Activated CD4-positive, alpha-beta T cell treated with anti-CD3 and anti-CD28 coated beads, Interleukin-2, amount 10 ng/mL, durations not matched to agents 7 days and 5 days (primary cell): ENCODE data around the gene GRM7. TPM values are rescaled to one million over a fixed set of nuclear protein-coding genes. Genes with fewer than 3 reads are reported as not detected.

Experiments used
- CTCF ChIA-PET: fragments of 350-600 bp; sonication (Branson Sonifier 250); formaldehyde crosslinking; loops from one replicate; lab custom pipeline; 2021; ENCODE audit warnings: antibody characterized with exemption; lab: Charles Lee
- POLR2A ChIA-PET: fragments of 350-600 bp; sonication (Branson Sonifier 250); formaldehyde crosslinking; loops from one replicate; lab custom pipeline; 2021; ENCODE audit warnings: antibody characterized with exemption; lab: Charles Lee
- DNase-seq: peaks from one replicate; pipeline ENCODE4 v3.0.0-alpha.2; 2020
- H3K27ac Mint-ChIP-seq: one replicate; pipeline ENCODE4 v1.8.0; 2021; ENCODE audit warnings: mild to moderate bottlenecking, moderate library complexity, mixed read lengths
- H3K27me3 Mint-ChIP-seq: one replicate; pipeline ENCODE4 v1.8.0; 2021; ENCODE audit warnings: mixed read lengths
- H3K36me3 Mint-ChIP-seq: one replicate; pipeline ENCODE4 v1.8.0; 2021; ENCODE audit warnings: low read depth, mixed read lengths
- H3K4me1 Mint-ChIP-seq: one replicate; pipeline ENCODE4 v1.8.0; 2021; ENCODE audit warnings: mixed read lengths
- H3K4me3 Mint-ChIP-seq: one replicate; pipeline ENCODE4 v1.8.0; 2021; ENCODE audit warnings: mild to moderate bottlenecking, moderate library complexity, mixed read lengths
- H3K9me3 Mint-ChIP-seq: one replicate; pipeline ENCODE4 v1.8.0; 2021; ENCODE audit warnings: mixed read lengths
- total RNA-seq, 2 experiments: library from RNA; stranded (reverse); gene quantifications; one replicate each; pipeline ENCODE4 v1.2.3, GENCODE V29; 2021

The GRM7 gene
- total RNA-seq, 2 experiments from 2014 or later, result not detected

DNA sequence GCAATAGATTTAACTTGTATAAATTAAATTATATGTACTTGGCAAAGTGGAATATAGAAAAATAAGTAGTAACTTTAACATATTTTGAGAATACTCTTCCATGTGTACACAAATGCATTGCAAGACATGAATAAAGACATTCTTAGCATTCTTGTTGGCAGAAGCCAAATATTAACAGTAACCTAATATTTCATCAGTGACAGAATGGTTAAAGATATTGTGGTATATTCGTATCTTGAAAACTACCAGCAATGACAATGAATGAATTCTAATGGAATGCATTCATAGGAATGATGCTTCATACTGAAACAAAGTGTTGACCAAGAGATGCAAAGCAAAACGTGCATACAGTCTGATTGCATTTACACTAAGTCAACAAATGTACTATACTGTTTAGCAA is 524.7 kb downstream of the GRM7 start:
- no peak overlapping the region for H3K4me3 Mint-ChIP-seq
- ChIA-PET CTCF (no interaction called here), POLR2A (no interaction called here)
- H3K27ac Mint-ChIP-seq, result no peak overlapping the region
- H3K9me3 Mint-ChIP-seq, result no peaks in the 10 kb centered on the region
- no peaks in the 10 kb centered on the region for H3K27me3 Mint-ChIP-seq
- no peaks in the 10 kb centered on the region for H3K36me3 Mint-ChIP-seq
- H3K4me1 Mint-ChIP-seq, result no peaks in the 10 kb centered on the region
- DNase-seq, result no peak

DNA sequence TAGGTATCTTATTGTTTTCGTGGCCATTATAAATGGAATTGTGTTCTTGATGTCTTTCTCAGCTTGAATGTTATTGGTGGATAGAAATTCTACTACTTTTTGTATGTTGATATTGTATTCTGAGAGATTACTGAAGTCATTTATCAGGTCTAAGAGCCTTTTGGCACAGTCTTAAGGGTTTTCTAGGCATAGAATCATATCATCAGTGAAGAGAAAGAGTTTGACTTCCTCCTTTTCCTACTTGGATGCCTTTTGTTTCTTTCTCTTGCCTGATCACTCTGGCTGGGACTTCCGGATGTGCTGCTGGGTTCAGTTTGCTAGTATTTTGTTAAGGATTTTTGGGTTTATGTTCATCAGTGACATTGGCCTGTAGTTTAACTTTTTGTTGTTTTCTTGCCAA is 527.1 kb downstream of the GRM7 start:
- H3K36me3 Mint-ChIP-seq, result no peaks in the 10 kb centered on the region
- H3K9me3 Mint-ChIP-seq, result no peaks in the 10 kb centered on the region
- H3K27me3 Mint-ChIP-seq, result no peaks in the 10 kb centered on the region
- no peak overlapping the region for H3K4me3 Mint-ChIP-seq
- H3K27ac Mint-ChIP-seq, result no peak overlapping the region
- ChIA-PET POLR2A (no interaction called here), CTCF (no interaction called here)
- no peaks in the 10 kb centered on the region for H3K4me1 Mint-ChIP-seq
- DNase-seq, result no peak

DNA sequence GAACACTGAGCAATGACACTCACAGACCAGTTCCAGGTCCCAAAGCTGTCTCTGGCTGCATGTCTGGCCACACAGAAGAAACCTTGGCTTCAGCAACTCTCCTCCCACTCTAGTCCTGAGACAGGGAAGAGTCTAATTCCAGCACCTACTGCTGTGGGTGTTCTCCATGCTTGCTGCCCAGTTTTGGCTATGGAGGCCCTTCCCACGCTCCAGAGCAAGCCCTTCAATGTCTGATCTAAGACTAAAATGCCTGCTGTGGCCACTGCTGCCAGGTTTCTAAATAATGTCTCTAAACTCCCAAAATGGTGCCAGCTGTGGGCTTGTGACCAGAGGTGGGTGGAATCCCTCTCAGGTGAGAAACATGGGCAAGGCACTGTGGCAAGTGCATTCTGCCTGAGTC is 531.3 kb downstream of the GRM7 start:
- Mint-ChIP-seq H3K27me3 (no peaks in the 10 kb centered on the region), H3K27ac (no peak overlapping the region), H3K4me1 (no peaks in the 10 kb centered on the region), H3K4me3 (no peak overlapping the region), H3K9me3 (no peaks in the 10 kb centered on the region), H3K36me3 (no peaks in the 10 kb centered on the region)
- ChIA-PET CTCF (no interaction called here), POLR2A (no interaction called here)
- no peak for DNase-seq

DNA sequence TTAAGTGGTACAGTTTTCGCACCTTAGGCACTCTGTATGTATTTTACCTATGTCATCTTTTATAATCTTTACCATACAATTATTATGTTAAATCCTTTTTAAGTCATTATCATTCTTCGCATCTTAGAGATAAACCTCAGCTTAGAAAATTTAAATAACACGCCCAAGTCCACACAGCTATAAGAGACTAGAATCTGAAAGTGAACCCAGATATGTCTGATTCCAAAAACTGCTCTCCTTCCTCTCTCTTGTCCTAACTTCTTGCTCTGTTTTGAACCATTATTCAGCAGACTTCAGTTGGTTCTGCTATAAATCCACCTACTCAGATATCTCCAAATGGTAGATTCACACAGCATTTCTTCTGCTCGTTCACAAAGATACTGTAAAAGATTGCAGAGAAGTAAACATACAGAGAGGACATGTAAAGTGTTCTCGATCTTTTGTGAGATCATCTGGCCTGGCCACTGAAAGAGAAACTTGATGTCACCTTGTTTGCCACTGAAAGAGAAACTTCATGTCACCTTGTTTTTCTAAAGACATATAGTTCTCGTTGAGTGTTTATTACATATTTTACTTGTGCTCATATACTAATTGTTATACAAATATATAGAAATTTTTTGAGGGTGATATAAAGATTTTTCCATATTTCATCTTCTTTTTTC is 533.2 kb downstream of the GRM7 start:
- Mint-ChIP-seq H3K36me3 (no peaks in the 10 kb centered on the region), H3K9me3 (no peaks in the 10 kb centered on the region), H3K4me1 (no peaks in the 10 kb centered on the region), H3K27ac (no peak overlapping the region), H3K4me3 (no peak overlapping the region), H3K27me3 (no peaks in the 10 kb centered on the region)
- ChIA-PET POLR2A (no interaction called here), CTCF (no interaction called here)
- DNase-seq, result no peak

DNA sequence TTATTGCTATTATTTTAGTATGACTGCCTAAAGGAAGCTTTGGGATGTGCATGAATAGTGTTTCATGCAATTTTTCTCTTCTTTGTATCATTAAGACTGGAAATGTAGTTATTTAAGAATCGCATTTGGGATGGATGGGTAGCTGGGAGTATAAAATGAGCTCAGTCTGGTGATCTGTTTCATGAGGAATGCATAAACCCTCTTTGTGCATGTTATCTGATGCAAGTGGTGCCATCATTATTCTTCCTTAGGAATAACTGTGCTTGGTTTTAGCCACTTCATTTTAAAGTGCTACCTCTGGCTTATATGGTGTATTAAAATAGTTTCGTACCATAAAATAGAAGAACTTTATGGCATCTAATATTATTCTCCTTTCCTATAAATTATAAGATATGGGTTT is 535.6 kb downstream of the GRM7 start:
- H3K27ac Mint-ChIP-seq, result no peak overlapping the region
- no peaks in the 10 kb centered on the region for H3K9me3 Mint-ChIP-seq
- no peak for DNase-seq
- H3K27me3 Mint-ChIP-seq, result no peaks in the 10 kb centered on the region
- no peaks in the 10 kb centered on the region for H3K36me3 Mint-ChIP-seq
- ChIA-PET POLR2A (no interaction called here), CTCF (no interaction called here)
- H3K4me3 Mint-ChIP-seq, result no peak overlapping the region
- no peaks in the 10 kb centered on the region for H3K4me1 Mint-ChIP-seq

DNA sequence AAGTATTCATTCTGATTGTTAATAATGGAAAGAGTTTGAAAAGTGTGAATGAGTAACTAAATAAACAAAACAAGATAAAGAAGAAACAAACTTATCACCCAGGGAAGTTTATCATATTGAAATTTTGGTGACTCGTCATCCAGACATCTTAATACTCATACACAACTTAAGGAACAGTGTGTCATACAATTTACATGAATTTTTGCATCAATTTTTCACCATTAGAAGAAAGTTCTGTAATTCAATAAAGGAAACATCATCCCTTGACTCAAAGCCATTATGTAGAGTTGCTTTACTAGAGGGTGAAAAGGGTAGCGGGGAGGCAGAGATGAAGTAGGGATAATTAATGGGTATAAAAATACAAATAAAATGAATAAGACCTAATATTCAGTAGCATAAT is 536.2 kb downstream of the GRM7 start:
- no peak for DNase-seq
- no peaks in the 10 kb centered on the region for H3K27me3 Mint-ChIP-seq
- CTCF ChIA-PET, result no interaction called here
- no peak overlapping the region for H3K27ac Mint-ChIP-seq
- H3K9me3 Mint-ChIP-seq, result no peaks in the 10 kb centered on the region
- no peak overlapping the region for H3K4me3 Mint-ChIP-seq
- POLR2A ChIA-PET, result no interaction called here
- H3K4me1 Mint-ChIP-seq, result no peaks in the 10 kb centered on the region
- H3K36me3 Mint-ChIP-seq, result no peaks in the 10 kb centered on the region

DNA sequence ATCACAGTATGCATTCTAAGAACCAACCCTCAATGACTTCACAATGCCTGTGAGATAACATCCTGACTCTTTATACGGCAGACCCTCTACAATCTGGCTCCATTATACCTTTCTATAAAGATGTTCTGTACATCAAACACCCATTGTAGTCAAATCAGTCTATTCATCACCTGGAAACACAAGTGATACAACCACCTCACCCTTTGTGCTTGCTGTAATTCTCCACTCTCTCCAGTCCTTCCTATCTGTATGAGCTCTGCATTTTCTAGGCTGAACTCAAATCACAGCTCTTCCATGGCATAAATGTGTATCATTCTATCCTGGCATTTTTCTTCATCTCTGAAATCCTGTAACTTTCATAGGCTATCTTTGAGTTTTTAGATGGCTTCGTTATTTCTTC is 539.4 kb downstream of the GRM7 start:
- Mint-ChIP-seq H3K9me3 (no peaks in the 10 kb centered on the region), H3K36me3 (no peaks in the 10 kb centered on the region), H3K4me3 (no peak overlapping the region), H3K4me1 (no peaks in the 10 kb centered on the region), H3K27ac (no peak overlapping the region), H3K27me3 (no peaks in the 10 kb centered on the region)
- CTCF ChIA-PET, result no interaction called here
- POLR2A ChIA-PET, result no interaction called here
- no peak for DNase-seq

DNA sequence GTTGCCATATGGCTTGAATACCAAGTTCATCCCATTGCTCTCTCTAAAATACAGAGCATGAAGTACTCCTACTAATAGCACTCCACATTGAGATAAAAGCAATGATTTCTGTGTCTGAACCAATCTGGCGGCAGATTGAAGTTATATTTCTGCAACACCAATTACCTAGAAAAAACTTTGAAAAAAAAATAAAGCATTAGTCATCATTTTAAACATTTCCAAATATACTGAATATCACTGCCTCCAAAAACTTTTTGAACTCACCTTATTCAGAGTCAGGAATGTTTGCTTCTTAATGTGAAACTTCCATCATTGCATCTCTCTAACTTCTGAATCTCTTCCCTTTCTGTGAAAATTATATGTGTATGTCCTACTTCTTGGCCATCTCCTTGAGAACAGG is 540.5 kb downstream of the GRM7 start:
- Mint-ChIP-seq H3K27ac (no peak overlapping the region), H3K4me3 (no peak overlapping the region), H3K4me1 (no peaks in the 10 kb centered on the region), H3K9me3 (no peaks in the 10 kb centered on the region), H3K36me3 (no peaks in the 10 kb centered on the region), H3K27me3 (no peaks in the 10 kb centered on the region)
- CTCF ChIA-PET, result no interaction called here
- no peak for DNase-seq
- POLR2A ChIA-PET, result no interaction called here

DNA sequence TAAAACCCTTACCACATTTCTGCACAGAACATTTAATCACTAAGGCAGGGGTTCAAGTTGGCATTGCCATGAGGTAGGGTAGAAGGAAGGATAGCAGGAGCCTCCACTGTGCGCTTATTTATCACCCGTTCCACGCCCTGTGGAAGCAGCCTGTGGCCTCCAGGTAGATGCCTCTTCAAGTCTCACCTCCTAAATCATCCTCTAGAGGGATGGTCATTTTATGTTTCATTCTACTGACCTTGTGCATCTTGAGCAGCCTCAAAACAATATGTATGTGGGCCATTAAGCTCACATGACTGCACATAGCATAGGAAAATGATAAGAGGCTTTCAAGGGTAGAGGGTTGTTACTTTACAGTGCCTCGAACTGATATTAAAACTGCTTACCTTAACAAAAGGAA is 546.2 kb downstream of the GRM7 start:
- no peak overlapping the region for H3K27ac Mint-ChIP-seq
- H3K36me3 Mint-ChIP-seq, result no peaks in the 10 kb centered on the region
- POLR2A ChIA-PET, result no interaction called here
- no peaks in the 10 kb centered on the region for H3K4me1 Mint-ChIP-seq
- H3K9me3 Mint-ChIP-seq, result no peaks in the 10 kb centered on the region
- no peaks in the 10 kb centered on the region for H3K27me3 Mint-ChIP-seq
- H3K4me3 Mint-ChIP-seq, result no peak overlapping the region
- CTCF ChIA-PET, result no interaction called here
- DNase-seq, result no peak

DNA sequence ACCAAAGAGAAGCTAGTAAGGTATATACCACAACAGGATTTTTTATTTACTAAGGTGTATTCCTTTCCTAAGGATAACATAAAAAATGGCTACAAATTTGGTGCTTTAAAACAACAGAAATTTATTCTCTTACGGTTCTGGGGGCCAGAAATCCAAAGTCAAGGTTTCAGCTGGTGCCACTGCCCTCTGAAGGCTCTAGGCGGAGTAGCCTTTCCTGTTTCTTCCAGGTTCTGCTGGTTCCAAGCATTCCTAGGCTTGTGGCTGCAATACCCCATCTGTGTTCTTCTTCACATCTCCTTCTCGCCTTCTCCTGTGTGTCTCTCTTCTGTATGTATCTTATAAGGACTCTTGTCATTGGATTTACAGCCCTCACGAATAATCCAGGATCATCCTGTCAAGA is 549.9 kb downstream of the GRM7 start:
- no peaks in the 10 kb centered on the region for H3K27me3 Mint-ChIP-seq
- no peak for DNase-seq
- no peaks in the 10 kb centered on the region for H3K36me3 Mint-ChIP-seq
- H3K4me3 Mint-ChIP-seq, result no peak overlapping the region
- H3K4me1 Mint-ChIP-seq, result no peaks in the 10 kb centered on the region
- no peaks in the 10 kb centered on the region for H3K9me3 Mint-ChIP-seq
- CTCF ChIA-PET, result no interaction called here
- no peak overlapping the region for H3K27ac Mint-ChIP-seq
- POLR2A ChIA-PET, result no interaction called here

DNA sequence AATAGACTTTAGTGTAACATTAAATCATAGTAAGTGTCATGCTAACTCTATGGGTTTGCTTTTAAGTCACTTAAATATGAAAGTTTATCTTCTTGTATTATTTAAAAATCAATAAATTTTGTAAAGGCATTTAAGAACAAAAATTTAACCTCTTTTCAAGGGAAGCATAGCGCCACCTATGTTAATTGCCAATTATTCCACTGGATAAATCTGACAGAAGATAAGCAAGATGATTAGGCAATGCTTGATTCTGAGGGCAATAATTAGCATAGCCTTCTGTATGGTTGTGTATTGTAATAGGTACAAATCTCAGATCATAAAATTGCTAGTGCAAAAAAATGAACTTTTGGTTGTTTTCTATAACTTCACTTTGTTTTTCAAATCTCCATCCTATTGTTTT is 560.1 kb downstream of the GRM7 start:
- Mint-ChIP-seq H3K36me3 (no peaks in the 10 kb centered on the region), H3K4me1 (no peaks in the 10 kb centered on the region), H3K4me3 (no peak overlapping the region), H3K9me3 (no peaks in the 10 kb centered on the region), H3K27ac (no peak overlapping the region), H3K27me3 (no peaks in the 10 kb centered on the region)
- ChIA-PET CTCF (no interaction called here), POLR2A (no interaction called here)
- no peak for DNase-seq

DNA sequence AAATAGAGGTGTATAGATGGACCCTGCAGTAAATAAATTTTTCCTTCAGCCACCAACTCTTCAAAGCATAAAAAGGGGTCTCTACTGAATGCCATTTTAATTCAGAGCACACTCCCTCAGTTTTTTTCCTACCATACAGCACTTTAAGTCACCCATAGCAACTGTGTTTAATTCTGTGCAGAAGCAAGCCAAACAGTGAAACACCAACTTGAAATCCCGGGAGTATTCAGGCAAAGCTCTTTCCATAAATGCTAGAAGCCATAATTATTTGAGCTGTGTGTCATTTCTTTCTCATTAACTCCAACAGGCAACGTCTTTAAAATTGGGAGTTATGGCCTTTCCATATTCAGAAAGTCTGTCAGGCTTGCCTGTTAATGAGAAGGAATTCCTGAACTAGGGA is 562.1 kb downstream of the GRM7 start:
- H3K27me3 Mint-ChIP-seq, result no peaks in the 10 kb centered on the region
- H3K4me1 Mint-ChIP-seq, result no peaks in the 10 kb centered on the region
- DNase-seq, result no peak
- no peaks in the 10 kb centered on the region for H3K36me3 Mint-ChIP-seq
- no peak overlapping the region for H3K4me3 Mint-ChIP-seq
- H3K9me3 Mint-ChIP-seq, result no peaks in the 10 kb centered on the region
- H3K27ac Mint-ChIP-seq, result no peak overlapping the region
- ChIA-PET CTCF (no interaction called here), POLR2A (no interaction called here)

DNA sequence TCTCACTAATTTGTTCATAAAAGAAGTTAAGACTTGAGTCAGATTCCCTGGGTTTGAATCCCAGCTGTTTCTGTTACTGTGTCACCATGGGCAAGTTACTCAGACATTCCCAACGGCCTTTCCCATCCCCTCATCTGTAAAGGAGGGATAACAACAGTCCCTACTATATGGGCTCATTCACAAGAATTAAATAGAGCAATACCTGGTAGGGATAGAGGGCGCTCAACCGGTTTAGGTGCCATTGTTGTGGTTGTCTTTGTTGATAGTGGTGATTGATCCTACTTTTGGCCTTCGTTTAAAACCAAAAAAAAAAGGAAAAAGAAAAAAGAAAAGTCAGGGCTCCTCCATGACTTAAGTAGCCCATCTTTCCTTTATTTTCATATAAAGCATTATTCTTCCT is 563.1 kb downstream of the GRM7 start:
- Mint-ChIP-seq H3K36me3 (no peaks in the 10 kb centered on the region), H3K27me3 (no peaks in the 10 kb centered on the region), H3K4me1 (no peaks in the 10 kb centered on the region), H3K27ac (no peak overlapping the region), H3K9me3 (no peaks in the 10 kb centered on the region), H3K4me3 (no peak overlapping the region)
- CTCF ChIA-PET, result no interaction called here
- no peak for DNase-seq
- POLR2A ChIA-PET, result no interaction called here

DNA sequence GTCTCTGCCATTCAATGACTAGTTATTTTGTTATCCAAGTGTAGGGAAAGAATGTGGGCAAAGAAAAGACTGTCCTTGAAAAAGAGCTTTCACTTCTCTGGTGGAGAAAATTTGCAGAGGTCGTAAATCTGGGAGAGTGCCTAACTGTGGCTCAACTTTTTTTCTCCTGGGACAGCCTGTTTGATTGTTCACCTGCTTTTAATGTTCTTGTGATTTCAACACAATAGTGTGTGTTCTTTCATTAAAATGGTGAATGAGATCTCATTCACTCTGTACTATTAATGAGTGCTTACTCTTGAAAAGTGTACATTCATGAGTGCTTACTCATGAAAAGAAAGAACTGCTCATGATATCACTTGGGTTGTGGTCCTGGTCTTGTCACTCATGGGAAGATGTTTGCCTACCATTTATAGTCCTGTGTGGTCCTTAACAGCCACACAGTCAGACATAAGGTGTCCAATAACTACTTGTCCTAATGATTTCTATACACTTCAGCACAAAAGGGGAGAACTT is 567.3 kb downstream of the GRM7 start:
- Mint-ChIP-seq H3K36me3 (no peaks in the 10 kb centered on the region), H3K27me3 (no peaks in the 10 kb centered on the region), H3K9me3 (peaks cover 7% of the 10 kb centered on the region), H3K4me3 (no peak overlapping the region), H3K27ac (no peak overlapping the region), H3K4me1 (no peaks in the 10 kb centered on the region)
- DNase-seq, result no peak
- POLR2A ChIA-PET, result no interaction called here
- CTCF ChIA-PET, result no interaction called here
